ENCODE measurements around the gene PCED1B. TPM values are rescaled to one million over a fixed set of nuclear protein-coding genes. Genes with fewer than 3 reads are reported as not detected.

The PCED1B gene
- polyA plus RNA-seq, 1 donor (not counting 4 experiments of a cell fraction or from before 2014, with no cell fraction given) = 3.2 TPM

DNA sequence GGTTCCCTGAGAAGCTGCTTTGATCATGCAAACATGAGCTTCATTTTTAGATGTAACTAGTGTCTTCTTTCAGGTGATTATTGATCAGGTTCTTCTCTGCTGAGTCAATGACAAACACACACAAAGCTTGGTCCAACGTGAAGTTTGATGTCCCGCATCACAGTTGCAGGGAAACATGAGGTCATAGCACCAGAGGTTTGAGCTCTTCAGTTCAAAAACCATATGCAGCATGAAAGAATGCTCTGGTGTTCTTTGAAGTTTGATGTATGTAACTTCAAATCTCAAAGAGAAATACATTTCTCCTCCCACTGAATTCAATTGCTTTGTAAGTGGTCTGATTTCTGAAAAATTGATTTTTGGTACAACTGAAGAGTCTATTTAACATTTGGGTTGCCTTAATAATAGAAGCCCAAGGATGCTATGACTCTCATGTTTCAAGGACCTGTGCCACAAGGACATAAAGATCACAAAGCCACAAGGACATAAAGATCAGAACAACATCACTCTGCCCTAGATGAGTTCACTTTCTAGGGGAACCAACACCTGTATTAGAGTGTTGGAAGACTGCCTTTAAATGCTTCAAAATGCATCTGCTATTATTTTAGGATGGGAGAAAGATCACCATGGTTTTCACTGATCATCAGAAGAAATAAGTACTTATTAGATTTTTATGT, 31.4 kb downstream of the PCED1B start:
- dilution Hi-C loops (cut with MboI; ENCODE audit: extremely low pct_ligation_motif_present, low sequenced_read_pairs) = no loop called here
- FAIRE-seq (peak; percentile 29), DNase-seq (ENCODE audit: low read depth, low spot score) (no peak)

DNA sequence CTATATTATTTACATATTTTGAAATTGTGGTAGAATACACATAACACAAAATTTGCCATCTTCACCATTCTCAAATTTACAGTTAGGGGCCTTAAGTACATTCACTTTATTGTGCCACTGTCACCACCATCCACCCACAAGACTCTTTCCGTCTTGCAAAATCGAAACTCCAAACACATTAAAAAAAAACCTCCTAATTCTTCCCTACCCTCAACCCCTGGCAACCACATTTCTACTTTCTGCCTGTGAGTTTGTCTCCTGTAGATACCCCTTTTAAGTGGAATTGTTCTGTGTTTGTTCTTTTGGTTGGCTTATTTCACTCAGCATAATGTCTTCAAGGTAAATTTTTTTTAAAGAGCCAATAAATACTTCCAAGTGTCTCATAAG, 32.0 kb downstream of the PCED1B start:
- DNase-seq (ENCODE audit: low read depth, low spot score) = no peak
- Histone ChIP-seq H3K36me3 (ENCODE audit: control insufficient read depth in 2 of 2, extremely low read depth in 1 of 2, insufficient read depth in 2 of 2, low read length in 2 of 2) (peaks cover 7 to 20% of the 10 kb centered on the region in 2 experiments), H3K4me2 (ENCODE audit: control insufficient read depth, extremely low read depth, insufficient read depth, low read depth, low read length) (no peak overlapping the region), H3K9me1 (ENCODE audit: control insufficient read depth, extremely low read depth, insufficient read depth, low read length) (no peaks in the 10 kb centered on the region), H3K4me1 (ENCODE audit: control insufficient read depth, extremely low read depth, insufficient read depth, low read length) (peaks cover 8% of the 10 kb centered on the region), H2AFZ (ENCODE audit: control insufficient read depth, low read length) (no peak overlapping the region), H3K4me3 (ENCODE audit: control insufficient read depth in 2 of 3, extremely low read depth in 1 of 3, insufficient read depth in 2 of 3, low read depth in 1 of 3, low read length in 3 of 3) (no peak overlapping the region), H3K9ac (ENCODE audit: control insufficient read depth, extremely low read depth, insufficient read depth, low read length) (no peak overlapping the region), H3K9me3 (ENCODE audit: control insufficient read depth, low read depth, low read length) (no peaks in the 10 kb centered on the region), H3K79me2 (ENCODE audit: control insufficient read depth, insufficient read depth, low read length) (no peaks in the 10 kb centered on the region), H3K27me3 (ENCODE audit: control insufficient read depth, extremely low read depth, insufficient read depth, low read length) (no peaks in the 10 kb centered on the region), H4K20me1 (ENCODE audit: control insufficient read depth, extremely low read depth, insufficient read depth, low read length) (no peaks in the 10 kb centered on the region), H3K27ac (ENCODE audit: control insufficient read depth, insufficient read depth, low read length) (no peak overlapping the region)
- FAIRE-seq = no peak
- TF ChIP-seq, protein P1, sequence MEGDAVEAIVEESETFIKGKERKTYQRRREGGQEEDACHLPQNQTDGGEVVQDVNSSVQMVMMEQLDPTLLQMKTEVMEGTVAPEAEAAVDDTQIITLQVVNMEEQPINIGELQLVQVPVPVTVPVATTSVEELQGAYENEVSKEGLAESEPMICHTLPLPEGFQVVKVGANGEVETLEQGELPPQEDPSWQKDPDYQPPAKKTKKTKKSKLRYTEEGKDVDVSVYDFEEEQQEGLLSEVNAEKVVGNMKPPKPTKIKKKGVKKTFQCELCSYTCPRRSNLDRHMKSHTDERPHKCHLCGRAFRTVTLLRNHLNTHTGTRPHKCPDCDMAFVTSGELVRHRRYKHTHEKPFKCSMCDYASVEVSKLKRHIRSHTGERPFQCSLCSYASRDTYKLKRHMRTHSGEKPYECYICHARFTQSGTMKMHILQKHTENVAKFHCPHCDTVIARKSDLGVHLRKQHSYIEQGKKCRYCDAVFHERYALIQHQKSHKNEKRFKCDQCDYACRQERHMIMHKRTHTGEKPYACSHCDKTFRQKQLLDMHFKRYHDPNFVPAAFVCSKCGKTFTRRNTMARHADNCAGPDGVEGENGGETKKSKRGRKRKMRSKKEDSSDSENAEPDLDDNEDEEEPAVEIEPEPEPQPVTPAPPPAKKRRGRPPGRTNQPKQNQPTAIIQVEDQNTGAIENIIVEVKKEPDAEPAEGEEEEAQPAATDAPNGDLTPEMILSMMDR (optimal IDR thresholded peaks at IDR 0.05 in 1 of 3, IDR thresholded peaks at IDR 0.05 in 1 of 3, conservative IDR thresholded peaks at IDR 0.05 in 1 of 3; ENCODE audit: extremely low read depth in 1 of 3, insufficient read depth in 2 of 3, low read length in 3 of 3) = no peak
- TF ChIP-seq EZH2 (IDR thresholded peaks at IDR 0.05; ENCODE audit: low read length) = no peak
- dilution Hi-C loops (cut with MboI; ENCODE audit: extremely low pct_ligation_motif_present, low sequenced_read_pairs) = no loop called here

More for the DNA sequence above, 31.4 kb downstream of the PCED1B start:
- no peak overlapping the region for H3K4me2 ChIP-seq (ENCODE audit: control insufficient read depth, extremely low read depth, insufficient read depth, low read depth, low read length)
- H3K36me3 ChIP-seq (ENCODE audit: control insufficient read depth in 2 of 2, extremely low read depth in 1 of 2, insufficient read depth in 2 of 2, low read length in 2 of 2) = peaks cover 7 to 20% of the 10 kb centered on the region in 2 experiments
- H4K20me1 ChIP-seq (ENCODE audit: control insufficient read depth, extremely low read depth, insufficient read depth, low read length) = no peaks in the 10 kb centered on the region
- H3K4me1 ChIP-seq (ENCODE audit: control insufficient read depth, extremely low read depth, insufficient read depth, low read length) = peaks cover 8% of the 10 kb centered on the region
- no peak overlapping the region for H3K4me3 ChIP-seq (ENCODE audit: control insufficient read depth in 2 of 3, extremely low read depth in 1 of 3, insufficient read depth in 2 of 3, low read depth in 1 of 3, low read length in 3 of 3)
- no peaks in the 10 kb centered on the region for H3K27me3 ChIP-seq (ENCODE audit: control insufficient read depth, extremely low read depth, insufficient read depth, low read length)
- H3K27ac ChIP-seq (ENCODE audit: control insufficient read depth, insufficient read depth, low read length) = no peak overlapping the region
- no peaks in the 10 kb centered on the region for H3K9me3 ChIP-seq (ENCODE audit: control insufficient read depth, low read depth, low read length)
- no peak overlapping the region for H2AFZ ChIP-seq (ENCODE audit: control insufficient read depth, low read length)
- no peak for TF ChIP-seq EZH2 (IDR thresholded peaks at IDR 0.05; ENCODE audit: low read length)
- TF ChIP-seq, protein P1 (optimal IDR thresholded peaks at IDR 0.05 in 1 of 3, IDR thresholded peaks at IDR 0.05 in 1 of 3, conservative IDR thresholded peaks at IDR 0.05 in 1 of 3; ENCODE audit: extremely low read depth in 1 of 3, insufficient read depth in 2 of 3, low read length in 3 of 3) = no peak
- H3K79me2 ChIP-seq (ENCODE audit: control insufficient read depth, insufficient read depth, low read length) = no peaks in the 10 kb centered on the region
- H3K9me1 ChIP-seq (ENCODE audit: control insufficient read depth, extremely low read depth, insufficient read depth, low read length) = no peaks in the 10 kb centered on the region
- H3K9ac ChIP-seq (ENCODE audit: control insufficient read depth, extremely low read depth, insufficient read depth, low read length) = no peak overlapping the region

Data from keratinocyte (primary cell).